ENCODE measurements around the gene LIPF.
"Not testable (repeated sequence)": the region's sequence is repeated elsewhere in the genome, so short reads cannot be mapped to it uniquely, and the experiment has no call there.

The LIPF gene

GRCh38 chr10:88676283-88677060, 12.2 kb downstream of the LIPF start:
- no peak for DNase-seq

- no peak for DNase-seq
These were observed 16.7 kb downstream of the LIPF start for GRCh38 chr10:88680958-88681357.

DNA sequence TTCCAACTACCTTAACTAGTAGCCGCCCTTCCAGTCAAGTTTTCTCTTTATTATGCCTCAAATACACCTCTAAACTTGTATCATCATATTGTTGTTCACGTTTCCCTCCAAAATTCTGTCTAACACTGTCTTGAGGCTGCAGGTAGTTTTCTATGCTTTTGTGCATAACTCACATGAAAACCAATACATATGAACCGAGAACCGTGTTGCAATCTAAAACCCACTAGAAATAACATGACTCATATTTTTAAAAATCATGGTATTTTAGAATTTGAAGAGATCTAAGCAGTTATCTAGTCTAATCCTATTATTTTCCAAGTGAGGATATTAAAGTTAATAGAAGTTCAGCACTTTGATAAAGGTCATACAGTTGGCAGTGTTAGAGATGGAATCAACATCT, 18.2 kb downstream of the LIPF start:
- no peak for DNase-seq

- no peak for DNase-seq
These were observed 23.7 kb downstream of the LIPF start for GRCh38 chr10:88687853-88688467.

DNA sequence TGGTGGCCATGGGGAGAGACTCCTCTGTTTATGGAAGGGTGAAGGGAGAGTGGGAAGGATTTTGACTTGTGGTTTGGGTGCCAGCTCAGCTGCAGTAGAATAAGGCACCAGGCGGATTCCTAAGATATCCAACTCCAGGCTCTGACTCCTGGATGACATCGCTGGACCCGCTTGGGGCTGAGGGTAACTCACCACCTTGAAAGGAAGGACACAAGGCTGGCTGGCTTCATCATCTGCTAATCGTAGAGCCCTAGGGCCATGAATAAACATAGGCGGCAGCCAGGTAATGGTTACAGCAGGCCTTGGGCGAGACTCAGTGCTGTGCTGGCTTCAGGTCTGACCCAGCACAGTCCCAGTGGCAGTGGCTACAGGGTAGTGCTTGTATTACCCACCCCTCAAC, 25.1 kb downstream of the LIPF start:
- DNase-seq: no peak

DNA sequence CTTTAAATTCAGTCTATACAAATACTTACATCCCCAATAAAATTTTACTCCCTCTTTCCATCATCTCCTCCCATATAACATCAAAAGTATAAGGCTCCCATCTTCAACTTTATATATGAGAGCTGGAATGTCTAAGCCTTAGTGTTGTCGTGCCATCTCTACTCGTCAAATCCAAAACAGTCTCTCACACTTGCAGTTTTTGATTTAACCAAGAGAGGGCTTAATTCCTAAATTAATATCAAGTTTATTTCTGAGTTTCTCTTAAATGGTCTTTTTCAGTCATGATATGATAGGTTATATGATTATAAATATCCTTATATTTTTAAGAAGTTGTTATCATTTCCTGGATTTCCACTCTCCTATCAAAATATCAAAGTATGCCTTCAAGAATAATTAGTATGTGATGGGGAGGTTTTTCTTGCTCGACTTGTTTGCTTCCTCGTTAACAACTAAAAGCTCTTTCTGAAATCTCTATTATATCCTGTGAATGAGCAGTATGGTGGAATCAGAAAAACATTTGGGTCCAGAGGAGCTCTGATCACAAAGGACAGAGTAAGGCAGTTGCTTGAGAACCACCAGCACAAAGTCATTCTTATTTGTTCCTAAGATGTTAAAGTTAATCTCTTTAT, 29.3 kb downstream of the LIPF start:
- no peak for DNase-seq

- no peak for DNase-seq
These were observed 38.8 kb downstream of the LIPF start for GRCh38 chr10:88702848-88703597.

- DNase-seq: no peak
These were observed 41.7 kb downstream of the LIPF start, which contains the start of gene LIPK for GRCh38 chr10:88705958-88706357. Gene LIPK, plus strand, starts transcription at chr10:88706249. Its CDS starts 18,295 bp downstream, at chr10:88724544.

GRCh38 chr10:88707429-88708155, 43.4 kb downstream of the LIPF start:
- no peak for DNase-seq

DNA sequence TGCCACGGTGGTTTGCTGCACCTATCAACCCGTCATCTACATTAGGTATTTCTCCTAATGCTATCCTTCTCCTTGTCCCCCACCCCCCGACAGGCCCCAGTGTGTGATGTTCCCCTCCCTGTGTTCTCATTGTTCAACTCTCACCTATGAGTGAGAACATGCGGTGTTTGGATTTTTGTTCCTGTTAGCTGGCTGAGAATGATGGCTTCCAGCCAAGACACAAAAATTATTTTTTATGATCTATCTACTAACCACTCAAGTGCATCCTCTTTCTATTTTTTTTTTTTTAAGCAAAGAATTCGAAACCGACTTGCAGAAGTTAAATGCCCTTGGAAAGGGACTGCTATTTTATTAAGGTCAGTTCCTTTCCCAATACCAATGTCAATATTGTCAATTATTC, 45.1 kb downstream of the LIPF start:
- not testable (repeated sequence) for DNase-seq

DNA sequence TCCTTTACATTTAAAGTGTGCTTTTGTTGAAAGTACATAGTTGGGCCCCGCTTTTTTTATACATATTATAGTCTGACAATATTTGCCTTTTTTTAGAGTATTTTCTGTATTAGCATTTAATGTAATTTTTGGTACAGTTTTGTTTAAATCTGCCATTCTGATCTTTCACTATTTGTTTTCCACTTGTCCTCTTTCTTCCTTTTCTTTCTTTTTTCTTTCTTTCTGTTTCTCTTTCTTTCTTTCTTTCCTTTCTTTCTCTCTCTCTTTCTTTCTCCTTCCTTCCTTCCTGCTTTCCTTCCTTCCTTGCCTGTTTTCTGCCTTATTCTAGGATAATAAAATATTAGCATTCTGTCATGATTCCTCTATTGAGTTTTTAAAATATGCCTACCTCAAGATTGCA, 51.3 kb downstream of the LIPF start:
- DNase-seq: no peak

DNA sequence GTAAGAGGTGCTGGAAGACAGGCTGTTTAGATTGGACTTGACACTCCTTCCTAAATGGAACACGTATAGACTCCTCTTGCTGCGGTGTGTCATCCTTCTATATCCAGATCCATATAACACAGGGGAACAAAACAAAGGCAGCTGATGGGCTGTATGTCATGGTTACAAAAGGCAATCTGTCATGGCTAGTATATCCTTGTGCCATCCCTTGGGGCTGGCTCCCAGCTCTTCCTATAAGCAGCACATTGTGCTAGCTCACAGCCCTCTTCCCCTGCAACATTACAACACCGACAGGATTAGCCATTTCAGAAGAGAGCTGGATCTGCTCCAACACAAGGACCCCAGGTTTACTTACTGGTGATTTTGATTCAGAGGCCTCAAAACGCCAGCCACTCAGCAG, 57.1 kb downstream of the LIPF start:
- no peak for DNase-seq

- DNase-seq: no peak
These were observed 61.6 kb downstream of the LIPF start for GRCh38 chr10:88725798-88726197.

GRCh38 chr10:88728107-88728763, 64.0 kb downstream of the LIPF start:
- DNase-seq: no peak

All from activated CD4-positive, alpha-beta T cell treated with anti-CD3 and anti-CD28 coated beads for 1 hour (primary cell).